Activated CD4-positive, alpha-beta T cell treated with anti-CD3 and anti-CD28 coated beads, Interleukin-2, amount 10 ng/mL, durations not matched to agents 7 days and 5 days (primary cell): ENCODE data around the gene GNG13. TPM values are rescaled to one million over a fixed set of nuclear protein-coding genes. Genes with fewer than 3 reads are reported as not detected.

ENCODE experiments used
- CTCF ChIA-PET: fragments of 350-600 bp; sonication (Branson Sonifier 250); formaldehyde crosslinking; loops from one replicate; lab custom pipeline; 2021; ENCODE audit warnings: antibody characterized with exemption; lab: Charles Lee
- POLR2A ChIA-PET: fragments of 350-600 bp; sonication (Branson Sonifier 250); formaldehyde crosslinking; loops from one replicate; lab custom pipeline; 2021; ENCODE audit warnings: antibody characterized with exemption; lab: Charles Lee
- DNase-seq: peaks from one replicate; pipeline ENCODE4 v3.0.0-alpha.2; 2020
- H3K27ac Mint-ChIP-seq: one replicate; pipeline ENCODE4 v1.8.0; 2021; ENCODE audit warnings: mild to moderate bottlenecking, moderate library complexity, mixed read lengths
- H3K27me3 Mint-ChIP-seq: one replicate; pipeline ENCODE4 v1.8.0; 2021; ENCODE audit warnings: mixed read lengths
- H3K36me3 Mint-ChIP-seq: one replicate; pipeline ENCODE4 v1.8.0; 2021; ENCODE audit warnings: low read depth, mixed read lengths
- H3K4me1 Mint-ChIP-seq: one replicate; pipeline ENCODE4 v1.8.0; 2021; ENCODE audit warnings: mixed read lengths
- H3K4me3 Mint-ChIP-seq: one replicate; pipeline ENCODE4 v1.8.0; 2021; ENCODE audit warnings: mild to moderate bottlenecking, moderate library complexity, mixed read lengths
- H3K9me3 Mint-ChIP-seq: one replicate; pipeline ENCODE4 v1.8.0; 2021; ENCODE audit warnings: mixed read lengths
- total RNA-seq, 2 experiments: library from RNA; stranded (reverse); gene quantifications; one replicate each; pipeline ENCODE4 v1.2.3, GENCODE V29; 2021

GNG13 gene
- total RNA-seq, 2 experiments from 2014 or later = not detected

- ChIA-PET CTCF (no interaction called here), POLR2A (no interaction called here)
- H3K9me3 Mint-ChIP-seq = no peaks in the 10 kb centered on the region
- DNase-seq = no peak
- H3K27ac Mint-ChIP-seq = no peak overlapping the region
- H3K36me3 Mint-ChIP-seq = no peaks in the 10 kb centered on the region
- peaks cover 15% of the 10 kb centered on the region for H3K4me1 Mint-ChIP-seq
- H3K4me3 Mint-ChIP-seq = no peak overlapping the region
- peaks cover 13% of the 10 kb centered on the region for H3K27me3 Mint-ChIP-seq
These were observed 16.7 kb upstream of the GNG13 start for GRCh38 chr16:817001-817906.

DNA sequence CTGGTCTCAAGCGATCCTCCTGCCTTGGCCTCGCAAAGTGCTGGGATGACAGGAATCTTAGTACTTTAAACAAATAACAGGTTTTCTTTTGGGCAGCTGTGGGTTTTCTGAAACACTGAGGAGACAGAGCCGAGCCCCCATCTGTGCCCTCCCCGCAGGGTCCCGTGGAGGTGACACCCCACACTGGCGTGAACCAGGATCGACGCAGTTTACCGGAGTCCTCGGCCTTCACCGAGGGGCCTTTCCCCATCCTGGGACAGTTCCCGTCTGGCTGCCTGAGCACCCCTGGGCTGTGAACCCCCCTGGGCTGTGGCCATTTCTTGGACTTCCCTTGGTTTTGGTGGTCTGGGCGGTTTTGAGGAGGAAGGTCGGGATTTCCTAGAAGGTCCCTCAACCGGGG is 15.3 kb upstream of the GNG13 start:
- peaks cover 18% of the 10 kb centered on the region for H3K27me3 Mint-ChIP-seq
- ChIA-PET POLR2A (no interaction called here), CTCF (no interaction called here)
- no peaks in the 10 kb centered on the region for H3K36me3 Mint-ChIP-seq
- no peak overlapping the region for H3K4me3 Mint-ChIP-seq
- H3K4me1 Mint-ChIP-seq = peaks cover 15% of the 10 kb centered on the region
- no peaks in the 10 kb centered on the region for H3K9me3 Mint-ChIP-seq
- DNase-seq = no peak
- H3K27ac Mint-ChIP-seq = no peak overlapping the region

DNA sequence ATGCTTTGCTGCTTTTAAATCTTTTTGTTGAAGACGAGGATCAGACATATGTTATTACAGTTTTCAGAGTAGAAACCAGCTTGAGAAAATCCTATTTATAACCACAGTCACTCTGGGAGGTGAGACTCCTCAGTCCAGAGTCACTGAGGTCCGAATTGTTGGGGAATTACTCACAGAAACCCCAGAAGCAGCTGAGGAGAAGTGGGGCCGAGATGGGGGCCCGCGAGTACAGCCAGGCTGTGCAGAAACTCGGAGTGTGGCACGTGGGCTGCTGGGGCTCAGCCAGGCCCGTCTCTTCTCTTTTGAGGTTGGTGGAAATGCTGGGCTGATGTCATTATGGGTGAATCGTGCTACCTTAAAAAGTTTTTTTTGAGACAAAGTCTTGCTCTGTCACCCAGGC is 14.4 kb upstream of the GNG13 start:
- no peaks in the 10 kb centered on the region for H3K36me3 Mint-ChIP-seq
- H3K4me1 Mint-ChIP-seq = peaks cover 10% of the 10 kb centered on the region
- CTCF ChIA-PET = interaction anchor here (0.6 kb wide), 3 partner anchors 11 to 349 kb away, joined by 3 read pairs; no protein-coding TSS in a partner anchor
- H3K4me3 Mint-ChIP-seq = no peak overlapping the region
- POLR2A ChIA-PET = no interaction called here
- peaks cover 18% of the 10 kb centered on the region for H3K27me3 Mint-ChIP-seq
- no peak overlapping the region for H3K27ac Mint-ChIP-seq
- DNase-seq = no peak
- H3K9me3 Mint-ChIP-seq = no peaks in the 10 kb centered on the region

- peaks cover 5% of the 10 kb centered on the region for H3K4me1 Mint-ChIP-seq
- CTCF ChIA-PET = no interaction called here
- POLR2A ChIA-PET = no interaction called here
- H3K36me3 Mint-ChIP-seq = no peaks in the 10 kb centered on the region
- DNase-seq = no peak
- H3K9me3 Mint-ChIP-seq = no peaks in the 10 kb centered on the region
- no peak overlapping the region for H3K27ac Mint-ChIP-seq
- no peak overlapping the region for H3K4me3 Mint-ChIP-seq
- peaks cover 17% of the 10 kb centered on the region for H3K27me3 Mint-ChIP-seq
These were observed 13.4 kb upstream of the GNG13 start for GRCh38 chr16:813916-814412.

GRCh38 chr16:813204-813915 is 12.8 kb upstream of the GNG13 start:
- ChIA-PET CTCF (no interaction called here), POLR2A (no interaction called here)
- Mint-ChIP-seq H3K27ac (no peak overlapping the region), H3K9me3 (no peaks in the 10 kb centered on the region), H3K4me3 (no peak overlapping the region), H3K36me3 (no peaks in the 10 kb centered on the region), H3K4me1 (peaks cover 9% of the 10 kb centered on the region), H3K27me3 (peaks cover 17% of the 10 kb centered on the region)
- peak; percentile 39 for DNase-seq

DNA sequence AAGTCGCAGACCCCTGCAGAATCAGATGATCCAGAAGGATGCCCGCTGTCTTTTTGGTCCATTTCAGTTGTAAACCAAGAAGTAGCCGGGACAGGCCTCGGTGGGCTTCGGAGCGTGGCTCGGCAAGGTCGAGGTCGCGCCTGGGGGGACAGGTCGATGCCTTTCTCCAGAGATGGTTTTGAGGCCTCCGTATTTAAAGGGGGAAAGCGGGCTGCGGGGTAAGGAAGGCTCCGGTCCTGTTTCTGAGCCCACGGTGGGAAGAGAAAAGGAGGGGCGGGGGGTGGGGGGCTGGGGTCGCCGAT is 7.5 kb upstream of the GNG13 start:
- Mint-ChIP-seq H3K27me3 (peaks cover 11% of the 10 kb centered on the region), H3K4me1 (peaks cover 17% of the 10 kb centered on the region)
- POLR2A ChIA-PET = no interaction called here

DNA sequence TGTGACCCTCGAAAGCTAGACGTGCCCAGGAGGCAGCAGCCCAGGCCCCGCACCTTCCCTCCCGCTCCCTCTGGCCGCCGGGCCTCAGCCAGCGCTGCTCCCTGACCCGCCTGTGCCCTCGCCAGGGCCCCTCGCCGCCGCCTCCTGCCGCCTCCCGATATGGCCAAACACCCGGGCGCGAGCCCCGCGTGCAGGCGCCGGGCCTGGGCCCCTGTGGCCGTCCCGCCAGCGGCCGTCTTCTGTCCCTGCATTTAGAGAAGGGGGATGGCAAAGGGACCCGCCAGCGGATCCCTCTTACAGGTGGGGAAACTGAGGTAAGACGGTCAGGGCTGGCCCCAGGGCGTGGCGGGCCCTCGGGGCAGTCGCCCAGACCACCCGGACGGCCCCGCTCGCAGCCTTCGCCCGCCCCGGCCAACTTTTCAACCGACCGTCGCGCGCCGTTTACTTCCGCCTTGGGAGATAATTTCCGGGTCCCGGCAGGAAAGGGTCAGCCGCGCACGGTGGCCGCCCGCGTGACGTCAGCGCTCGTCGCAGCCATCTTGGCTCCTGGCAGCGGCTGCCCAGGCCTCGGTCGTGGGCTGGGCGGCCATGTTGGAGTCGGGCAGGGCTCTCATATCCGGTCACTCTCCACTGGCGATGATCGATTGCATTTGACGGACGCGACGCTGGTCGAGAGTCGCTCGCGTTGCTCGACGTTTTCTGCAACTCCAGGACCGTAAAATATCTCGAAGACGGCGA is 7.0 kb upstream of the GNG13 start:
- H3K27me3 Mint-ChIP-seq = peaks cover 7% of the 10 kb centered on the region
- peak overlapping the region; percentile 91 for H3K4me3 Mint-ChIP-seq
- CTCF ChIA-PET = interaction anchor here (0.7 to 0.9 kb wide), 2 partner anchors 12 to 286 kb away, joined by 4 to 6 read pairs; no protein-coding TSS in a partner anchor
- peak overlapping the region; percentile 96 for H3K27ac Mint-ChIP-seq
- peaks cover 15% of the 10 kb centered on the region for H3K4me1 Mint-ChIP-seq
- H3K9me3 Mint-ChIP-seq = no peaks in the 10 kb centered on the region
- POLR2A ChIA-PET = interaction anchor here (0.6 kb wide), 1 partner anchor 127 kb away, joined by 4 read pairs; the partner anchor contains the start of gene STUB1
- peak; percentile 88 for DNase-seq
- no peaks in the 10 kb centered on the region for H3K36me3 Mint-ChIP-seq

More for the DNA sequence above, 7.5 kb upstream of the GNG13 start:
- peak overlapping the region; percentile 91 for H3K4me3 Mint-ChIP-seq
- H3K36me3 Mint-ChIP-seq = no peaks in the 10 kb centered on the region
- no peak for DNase-seq
- CTCF ChIA-PET = no interaction called here
- no peaks in the 10 kb centered on the region for H3K9me3 Mint-ChIP-seq
- H3K27ac Mint-ChIP-seq = peak overlapping the region; percentile 96

GRCh38 chr16:805474-805873 is 4.9 kb upstream of the GNG13 start:
- POLR2A ChIA-PET = no interaction called here

GRCh38 chr16:804193-805048 is 3.9 kb upstream of the GNG13 start:
- H3K27me3 Mint-ChIP-seq = peaks cover 2% of the 10 kb centered on the region
- H3K4me3 Mint-ChIP-seq = no peak overlapping the region
- H3K27ac Mint-ChIP-seq = no peak overlapping the region
- ChIA-PET POLR2A (no interaction called here), CTCF (no interaction called here)
- H3K9me3 Mint-ChIP-seq = no peaks in the 10 kb centered on the region
- no peaks in the 10 kb centered on the region for H3K36me3 Mint-ChIP-seq
- H3K4me1 Mint-ChIP-seq = peaks cover 13% of the 10 kb centered on the region
- DNase-seq = no peak

More at GRCh38 chr16:805474-805873, 4.9 kb upstream of the GNG13 start:
- Mint-ChIP-seq H3K4me1 (peaks cover 15% of the 10 kb centered on the region), H3K9me3 (no peaks in the 10 kb centered on the region), H3K4me3 (no peak overlapping the region), H3K36me3 (no peaks in the 10 kb centered on the region), H3K27me3 (peaks cover 2% of the 10 kb centered on the region), H3K27ac (no peak overlapping the region)
- DNase-seq = no peak
- CTCF ChIA-PET = no interaction called here

DNA sequence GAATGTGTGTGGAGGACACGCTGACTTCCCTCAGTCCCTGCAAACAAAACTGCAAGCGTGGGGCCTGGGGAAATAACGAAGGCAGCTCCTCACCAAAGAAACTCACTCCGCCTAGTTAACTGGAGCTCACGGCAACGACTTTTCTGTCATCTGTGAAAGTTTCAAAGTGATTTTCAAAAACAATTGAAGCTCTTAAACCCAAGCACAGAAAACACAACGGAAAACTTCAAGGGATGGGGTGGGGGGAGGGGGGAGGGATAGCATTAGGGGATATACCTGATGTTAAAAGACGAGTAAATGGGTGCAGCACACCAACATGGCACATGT is 3.2 kb upstream of the GNG13 start:
- no peak for DNase-seq
- Mint-ChIP-seq H3K36me3 (no peaks in the 10 kb centered on the region), H3K4me1 (peaks cover 11% of the 10 kb centered on the region), H3K27me3 (peaks cover 4% of the 10 kb centered on the region), H3K27ac (no peak overlapping the region), H3K9me3 (no peaks in the 10 kb centered on the region), H3K4me3 (no peak overlapping the region)
- POLR2A ChIA-PET = no interaction called here
- CTCF ChIA-PET = interaction anchor here (0.5 kb wide), 1 partner anchor 11 kb away, joined by 3 read pairs; no protein-coding TSS in a partner anchor

GRCh38 chr16:802914-803753 is 2.6 kb upstream of the GNG13 start:
- ChIA-PET POLR2A (no interaction called here), CTCF (interaction anchor here (0.5 kb wide), 1 partner anchor 11 kb away, joined by 3 read pairs; no protein-coding TSS in a partner anchor)
- Mint-ChIP-seq H3K27me3 (peaks cover 4% of the 10 kb centered on the region), H3K4me1 (peaks cover 7% of the 10 kb centered on the region), H3K9me3 (no peaks in the 10 kb centered on the region), H3K27ac (no peak overlapping the region), H3K36me3 (no peaks in the 10 kb centered on the region), H3K4me3 (no peak overlapping the region)
- no peak for DNase-seq
